Liver (tissue), 3 donors: ENCODE measurements around the gene CCL4L2.

Experiments used
- EGR1 ChIP-seq, 2 donors: IDR thresholded peaks; 2 replicates each; pipeline ENCODE4 v1.6.1; 2016 to 2018; ENCODE audit warnings: antibody characterized with exemption in 2 of 2, low read depth in 2 of 2
- YY1 ChIP-seq: IDR thresholded peaks from 2 replicates; pipeline ENCODE4 v1.6.1; 2016; ENCODE audit warnings: antibody characterized with exemption, mild to moderate bottlenecking
- TF ChIP-seq, protein P1 (sequence below): fragments of 150-350 bp; IDR thresholded peaks from 2 replicates; pipeline ENCODE4 v1.5.1; 2017; ENCODE audit warnings: improper control_type of control experiment, low read depth, low read length; ENCODE audit not compliant: missing input control
- TF ChIP-seq, protein P2 (sequence below): IDR thresholded peaks from 2 replicates; pipeline ENCODE4 v1.6.1; 2016; ENCODE audit warnings: antibody characterized with exemption
- TF ChIP-seq, protein P3 (sequence below): IDR thresholded peaks from 2 replicates; pipeline ENCODE4 v1.6.1; 2016; ENCODE audit warnings: antibody characterized with exemption
- donor health status: healthy.
- donor health status: healthy.

GRCh38 chr17:36193216-36193775 is 17.6 kb upstream of the CCL4L2 start:
- TF ChIP-seq, protein P1, sequence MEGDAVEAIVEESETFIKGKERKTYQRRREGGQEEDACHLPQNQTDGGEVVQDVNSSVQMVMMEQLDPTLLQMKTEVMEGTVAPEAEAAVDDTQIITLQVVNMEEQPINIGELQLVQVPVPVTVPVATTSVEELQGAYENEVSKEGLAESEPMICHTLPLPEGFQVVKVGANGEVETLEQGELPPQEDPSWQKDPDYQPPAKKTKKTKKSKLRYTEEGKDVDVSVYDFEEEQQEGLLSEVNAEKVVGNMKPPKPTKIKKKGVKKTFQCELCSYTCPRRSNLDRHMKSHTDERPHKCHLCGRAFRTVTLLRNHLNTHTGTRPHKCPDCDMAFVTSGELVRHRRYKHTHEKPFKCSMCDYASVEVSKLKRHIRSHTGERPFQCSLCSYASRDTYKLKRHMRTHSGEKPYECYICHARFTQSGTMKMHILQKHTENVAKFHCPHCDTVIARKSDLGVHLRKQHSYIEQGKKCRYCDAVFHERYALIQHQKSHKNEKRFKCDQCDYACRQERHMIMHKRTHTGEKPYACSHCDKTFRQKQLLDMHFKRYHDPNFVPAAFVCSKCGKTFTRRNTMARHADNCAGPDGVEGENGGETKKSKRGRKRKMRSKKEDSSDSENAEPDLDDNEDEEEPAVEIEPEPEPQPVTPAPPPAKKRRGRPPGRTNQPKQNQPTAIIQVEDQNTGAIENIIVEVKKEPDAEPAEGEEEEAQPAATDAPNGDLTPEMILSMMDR, result no peak
- TF ChIP-seq YY1 (no peak), EGR1 (IDR thresholded peaks at IDR 0.05; ENCODE audit: low read depth in 2 of 2) (no peak)
- TF ChIP-seq, protein P2, sequence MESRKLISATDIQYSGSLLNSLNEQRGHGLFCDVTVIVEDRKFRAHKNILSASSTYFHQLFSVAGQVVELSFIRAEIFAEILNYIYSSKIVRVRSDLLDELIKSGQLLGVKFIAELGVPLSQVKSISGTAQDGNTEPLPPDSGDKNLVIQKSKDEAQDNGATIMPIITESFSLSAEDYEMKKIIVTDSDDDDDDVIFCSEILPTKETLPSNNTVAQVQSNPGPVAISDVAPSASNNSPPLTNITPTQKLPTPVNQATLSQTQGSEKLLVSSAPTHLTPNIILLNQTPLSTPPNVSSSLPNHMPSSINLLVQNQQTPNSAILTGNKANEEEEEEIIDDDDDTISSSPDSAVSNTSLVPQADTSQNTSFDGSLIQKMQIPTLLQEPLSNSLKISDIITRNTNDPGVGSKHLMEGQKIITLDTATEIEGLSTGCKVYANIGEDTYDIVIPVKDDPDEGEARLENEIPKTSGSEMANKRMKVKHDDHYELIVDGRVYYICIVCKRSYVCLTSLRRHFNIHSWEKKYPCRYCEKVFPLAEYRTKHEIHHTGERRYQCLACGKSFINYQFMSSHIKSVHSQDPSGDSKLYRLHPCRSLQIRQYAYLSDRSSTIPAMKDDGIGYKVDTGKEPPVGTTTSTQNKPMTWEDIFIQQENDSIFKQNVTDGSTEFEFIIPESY, result no peak
- TF ChIP-seq, protein P3, sequence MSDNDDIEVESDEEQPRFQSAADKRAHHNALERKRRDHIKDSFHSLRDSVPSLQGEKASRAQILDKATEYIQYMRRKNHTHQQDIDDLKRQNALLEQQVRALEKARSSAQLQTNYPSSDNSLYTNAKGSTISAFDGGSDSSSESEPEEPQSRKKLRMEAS, result no peak
